ENCODE data around the gene MIB2.
"Not testable (repeated sequence)": the region's sequence is repeated elsewhere in the genome, so short reads cannot be mapped to it uniquely, and the experiment has no call there.

Gene MIB2

GRCh38 chr1:1627261-1627828, 12.0 kb downstream of the MIB2 start:
- no peak for DNase-seq (ENCODE audit: low read depth)

GRCh38 chr1:1627829-1628753, 12.8 kb downstream of the MIB2 start:
- DNase-seq (ENCODE audit: low read depth): no peak

GRCh38 chr1:1628754-1629429, 13.6 kb downstream of the MIB2 start:
- no peak for DNase-seq (ENCODE audit: low read depth)

GRCh38 chr1:1629430-1630190, 14.3 kb downstream of the MIB2 start:
- peak; percentile 59 for DNase-seq (ENCODE audit: low read depth)

GRCh38 chr1:1630191-1630964, 15.1 kb downstream of the MIB2 start:
- peak; percentile 89 for DNase-seq (ENCODE audit: low read depth)

- no peak for DNase-seq (ENCODE audit: low read depth)
Measured at GRCh38 chr1:1630965-1631781, 15.9 kb downstream of the MIB2 start.

- DNase-seq (ENCODE audit: low read depth): no peak
Measured at GRCh38 chr1:1631782-1632420, 16.6 kb downstream of the MIB2 start, which contains the start of gene MMP23B. MMP23B (plus strand) TSS chr1:1632173; CDS start chr1:1632219, 46 bp downstream.

GRCh38 chr1:1633409-1633808, 18.1 kb downstream of the MIB2 start:
- not testable (repeated sequence) for DNase-seq (ENCODE audit: low read depth)

GRCh38 chr1:1634613-1635012, 19.3 kb downstream of the MIB2 start:
- DNase-seq (ENCODE audit: low read depth): not testable (repeated sequence)

GRCh38 chr1:1636621-1637478, 21.6 kb downstream of the MIB2 start:
- not testable (repeated sequence) for DNase-seq (ENCODE audit: low read depth)

GRCh38 chr1:1637479-1637875, 22.2 kb downstream of the MIB2 start:
- DNase-seq (ENCODE audit: low read depth): not testable (repeated sequence)

- not testable (repeated sequence) for DNase-seq (ENCODE audit: low read depth)
Measured at GRCh38 chr1:1638528-1638927, 23.2 kb downstream of the MIB2 start.

GRCh38 chr1:1639368-1639767, 24.1 kb downstream of the MIB2 start:
- not testable (repeated sequence) for DNase-seq (ENCODE audit: low read depth)

- DNase-seq (ENCODE audit: low read depth): not testable (repeated sequence)
Measured at GRCh38 chr1:1640081-1640480, 24.8 kb downstream of the MIB2 start.

- DNase-seq (ENCODE audit: low read depth): not testable (repeated sequence)
Measured at GRCh38 chr1:1640711-1641461, 25.6 kb downstream of the MIB2 start.

- not testable (repeated sequence) for DNase-seq (ENCODE audit: low read depth)
Measured at GRCh38 chr1:1646326-1646725, 31.0 kb downstream of the MIB2 start.

GRCh38 chr1:1647567-1648241, 32.4 kb downstream of the MIB2 start:
- not testable (repeated sequence) for DNase-seq (ENCODE audit: low read depth)
